ENCODE data around the gene ANKRD11. TPM values are rescaled to one million over a fixed set of nuclear protein-coding genes. Genes with fewer than 3 reads are reported as not detected.
A peak's percentile ranks its signal among the peaks of the same experiment; 100 is the strongest.

The ANKRD11 gene
- total and polyA plus RNA-seq, 9 donors: 52.1 to 188 (median 109) TPM

- Histone ChIP-seq H3K9me3 (no peaks in the 10 kb centered on the region), H3K4me3 (peak overlapping the region; percentile 49), H3K36me3 (no peaks in the 10 kb centered on the region), H3K27me3 (no peaks in the 10 kb centered on the region), H3K4me1 (ENCODE audit: insufficient read depth) (no peaks in the 10 kb centered on the region), H3K27ac (peak overlapping the region; percentile 88 to 93)
- WGBS, 3 donors: 3 to 6% (median 3%) methylated on average over 37 to 38 of the region's 39 CpGs
- peak; percentile 71 to 84 (median 81) for DNase-seq
- intact Hi-C loops (cut with DNase I): loop anchor here in 2 of 4 donors (10.0 kb wide), 2 partner anchors 243 to 323 kb away; partner anchors contain the start of gene RPL13 (in 1 of the 2)
- TF ChIP-seq POLR2A (IDR thresholded peaks at IDR 0.05) (peak; percentile 97), CTCF (IDR thresholded peaks at IDR 0.05) (no peak), EP300 (IDR thresholded peaks at IDR 0.05) (no peak)
Observed at GRCh38 chr16:89241187-89242007, 249.0 kb downstream of the ANKRD11 start.

- 89 to 92% (median 90%) methylated on average over 3 of the region's 3 CpGs for WGBS, 3 donors
- no peak for TF ChIP-seq EP300 (IDR thresholded peaks at IDR 0.05)
- TF ChIP-seq CTCF (IDR thresholded peaks at IDR 0.05): no peak
- no peak for TF ChIP-seq POLR2A (IDR thresholded peaks at IDR 0.05)
- Histone ChIP-seq H3K4me3 (no peak overlapping the region), H3K4me1 (ENCODE audit: insufficient read depth) (no peaks in the 10 kb centered on the region), H3K27ac (no peak overlapping the region), H3K9me3 (no peaks in the 10 kb centered on the region), H3K36me3 (no peaks in the 10 kb centered on the region), H3K27me3 (no peaks in the 10 kb centered on the region)
- DNase-seq: no peak
- intact Hi-C loops (cut with DNase I): loop anchor here in 1 of 4 donors (10.0 kb wide), 1 partner anchor 397 kb away; no protein-coding TSS in a partner anchor
Observed at GRCh38 chr16:89237733-89238132, 252.6 kb downstream of the ANKRD11 start.

GRCh38 chr16:89233678-89234490 is 256.5 kb downstream of the ANKRD11 start:
- Histone ChIP-seq H3K36me3 (no peaks in the 10 kb centered on the region), H3K9me3 (no peaks in the 10 kb centered on the region), H3K27ac (no peak overlapping the region), H3K4me1 (ENCODE audit: insufficient read depth) (no peaks in the 10 kb centered on the region), H3K27me3 (no peaks in the 10 kb centered on the region), H3K4me3 (no peak overlapping the region)
- peak in 1 of 5 donors; percentile 18 for DNase-seq
- TF ChIP-seq EP300 (IDR thresholded peaks at IDR 0.05) (no peak), POLR2A (IDR thresholded peaks at IDR 0.05) (no peak), CTCF (IDR thresholded peaks at IDR 0.05) (no peak)
- intact Hi-C loops (cut with DNase I): loop anchor here in 2 of 4 donors (5.0 to 10.0 kb wide), 2 partner anchors 401 to 553 kb away; no protein-coding TSS in a partner anchor
- WGBS, 3 donors: 96 to 97% (median 97%) methylated on average over 16 of the region's 16 CpGs

GRCh38 chr16:89232107-89232506 is 258.3 kb downstream of the ANKRD11 start:
- 42 to 93% (median 61%) methylated on average over 2 of the region's 2 CpGs for WGBS, 3 donors
- H3K9me3 ChIP-seq: no peaks in the 10 kb centered on the region
- no peaks in the 10 kb centered on the region for H3K4me1 ChIP-seq (ENCODE audit: insufficient read depth)
- no peaks in the 10 kb centered on the region for H3K36me3 ChIP-seq
- TF ChIP-seq CTCF (IDR thresholded peaks at IDR 0.05) (no peak), EP300 (IDR thresholded peaks at IDR 0.05) (no peak), POLR2A (IDR thresholded peaks at IDR 0.05) (no peak)
- peak in 1 of 5 donors; percentile 21 for DNase-seq
- no peaks in the 10 kb centered on the region for H3K27me3 ChIP-seq
- no peak overlapping the region for H3K4me3 ChIP-seq
- no peak overlapping the region for H3K27ac ChIP-seq
- intact Hi-C loops (cut with DNase I): loop anchor here in 2 of 4 donors (5.0 to 10.0 kb wide), 2 partner anchors 403 to 555 kb away; no protein-coding TSS in a partner anchor
